Activated CD8-positive, alpha-beta memory T cell treated with anti-CD3 and anti-CD28 coated beads for 36 hours (primary cell): Measurements from ENCODE around the gene LRRC37A3. TPM values are rescaled to one million over a fixed set of nuclear protein-coding genes. Genes with fewer than 3 reads are reported as not detected.
"Not testable (repeated sequence)": the region's sequence is repeated elsewhere in the genome, so short reads cannot be mapped to it uniquely, and the experiment has no call there.

Experiments
- CTCF ChIA-PET: fragments of 350-600 bp; sonication (Branson Sonifier 250); formaldehyde crosslinking; loops from one replicate; lab custom pipeline; 2021; ENCODE audit warnings: antibody characterized with exemption; lab: Charles Lee
- POLR2A ChIA-PET: fragments of 350-600 bp; sonication (Branson Sonifier 250); formaldehyde crosslinking; loops from one replicate; lab custom pipeline; 2021; ENCODE audit warnings: antibody characterized with exemption; lab: Charles Lee
- total RNA-seq, 2 experiments: library from RNA; stranded (reverse); gene quantifications; one replicate each; pipeline ENCODE4 v1.2.3, GENCODE V29; 2021

LRRC37A3 gene
- total RNA-seq, 2 experiments from 2014 or later: 5.9 to 6.7 TPM

GRCh38 chr17:64843918-64844317, 75.4 kb downstream of the LRRC37A3 start:
- POLR2A ChIA-PET, CTCF ChIA-PET: not testable (repeated sequence)

- POLR2A ChIA-PET, CTCF ChIA-PET: not testable (repeated sequence)
These were observed 76.4 kb downstream of the LRRC37A3 start for GRCh38 chr17:64842900-64843299.

- POLR2A ChIA-PET, CTCF ChIA-PET: not testable (repeated sequence)
These were observed 78.3 kb downstream of the LRRC37A3 start for GRCh38 chr17:64840960-64841359.

- POLR2A ChIA-PET: not testable (repeated sequence)
- CTCF ChIA-PET: interaction anchor here (0.7 kb wide), 1 partner anchor 242 kb away, joined by 3 read pairs; no protein-coding TSS in a partner anchor
These were observed 80.8 kb downstream of the LRRC37A3 start for GRCh38 chr17:64838513-64838912.

- ChIA-PET POLR2A (interaction anchor here (0.6 kb wide), 1 partner anchor 392 kb away, joined by 4 read pairs; no protein-coding TSS in a partner anchor), CTCF (interaction anchor here (0.7 to 0.9 kb wide), 3 partner anchors 82 to 237 kb away, joined by 3 read pairs; partner anchors contain the start of gene LRRC37A3)
These were observed 82.1 kb downstream of the LRRC37A3 start for GRCh38 chr17:64837018-64837761.

GRCh38 chr17:64836623-64837017, 82.7 kb downstream of the LRRC37A3 start:
- POLR2A ChIA-PET: not testable (repeated sequence)
- CTCF ChIA-PET: interaction anchor here (0.9 kb wide), 1 partner anchor 103 kb away, joined by 3 read pairs; no protein-coding TSS in a partner anchor

GRCh38 chr17:64834060-64834459, 85.2 kb downstream of the LRRC37A3 start:
- POLR2A ChIA-PET, CTCF ChIA-PET: not testable (repeated sequence)

- POLR2A ChIA-PET, CTCF ChIA-PET: not testable (repeated sequence)
These were observed 88.6 kb downstream of the LRRC37A3 start for GRCh38 chr17:64830631-64831040.

GRCh38 chr17:64829824-64830630, 89.3 kb downstream of the LRRC37A3 start:
- CTCF ChIA-PET, POLR2A ChIA-PET: not testable (repeated sequence)

GRCh38 chr17:64829068-64829467, 90.2 kb downstream of the LRRC37A3 start:
- CTCF ChIA-PET, POLR2A ChIA-PET: not testable (repeated sequence)

- POLR2A ChIA-PET, CTCF ChIA-PET: not testable (repeated sequence)
These were observed 100.4 kb downstream of the LRRC37A3 start for GRCh38 chr17:64818904-64819303.

- POLR2A ChIA-PET, CTCF ChIA-PET: not testable (repeated sequence)
These were observed 103.5 kb downstream of the LRRC37A3 start for GRCh38 chr17:64815833-64816198.

- CTCF ChIA-PET, POLR2A ChIA-PET: not testable (repeated sequence)
These were observed 104.1 kb downstream of the LRRC37A3 start for GRCh38 chr17:64814993-64815832.

GRCh38 chr17:64808178-64808977, 110.9 kb downstream of the LRRC37A3 start:
- POLR2A ChIA-PET, CTCF ChIA-PET: not testable (repeated sequence)

Other genes starting within 250 kb of the LRRC37A3 start
- 10 to 100 TPM; 53.2 to 53.6 TPM for gene GNA13, start 137.3 kb upstream of the LRRC37A3 start, total RNA-seq
- 1 to 10 TPM; 1.3 to 1.7 TPM for gene RGS9, start 217.9 kb upstream of the LRRC37A3 start, total RNA-seq